Ectodermal cell (in vitro differentiated cells): ENCODE results near the gene TNS3.
A peak's percentile ranks its signal among the peaks of the same experiment; 100 is the strongest.

Experiments used
- H3K27ac ChIP-seq: 2 replicates; pipeline ENCODE4 v1.7.0; 2013; ENCODE audit warnings: mild to moderate bottlenecking, low read depth, low read length; ENCODE audit not compliant: insufficient read depth, poor library complexity, severe bottlenecking
- H3K27me3 ChIP-seq: 2 replicates; pipeline ENCODE4 v1.7.0; 2013; ENCODE audit warnings: mild to moderate bottlenecking, low read length; ENCODE audit not compliant: insufficient read depth, control insufficient read depth, poor library complexity, severe bottlenecking
- H3K36me3 ChIP-seq: one replicate; pipeline ENCODE4 v1.7.0; 2013; ENCODE audit warnings: low read length; ENCODE audit not compliant: control insufficient read depth, insufficient read depth
- H3K4me1 ChIP-seq: one replicate; pipeline ENCODE4 v1.7.0; 2013; ENCODE audit warnings: low read length; ENCODE audit not compliant: control insufficient read depth, insufficient read depth
- H3K4me3 ChIP-seq: 2 replicates; pipeline ENCODE4 v1.7.0; 2013; ENCODE audit warnings: low read depth, low read length, control low read depth; ENCODE audit not compliant: insufficient read depth
- H3K9me3 ChIP-seq: 2 replicates; pipeline ENCODE4 v1.7.0; 2013; ENCODE audit warnings: mild to moderate bottlenecking, low read length, moderate library complexity; ENCODE audit not compliant: control insufficient read depth
- WGBS, 2 experiments: methylation state at CpG; one replicate each; pipeline ENCODE4 v1.1.7; 2013; ENCODE audit warnings: missing lambda C conversion rate in 2 of 2; 5-methylcytosine and 5-hydroxymethylcytosine counted together

The TNS3 gene

DNA sequence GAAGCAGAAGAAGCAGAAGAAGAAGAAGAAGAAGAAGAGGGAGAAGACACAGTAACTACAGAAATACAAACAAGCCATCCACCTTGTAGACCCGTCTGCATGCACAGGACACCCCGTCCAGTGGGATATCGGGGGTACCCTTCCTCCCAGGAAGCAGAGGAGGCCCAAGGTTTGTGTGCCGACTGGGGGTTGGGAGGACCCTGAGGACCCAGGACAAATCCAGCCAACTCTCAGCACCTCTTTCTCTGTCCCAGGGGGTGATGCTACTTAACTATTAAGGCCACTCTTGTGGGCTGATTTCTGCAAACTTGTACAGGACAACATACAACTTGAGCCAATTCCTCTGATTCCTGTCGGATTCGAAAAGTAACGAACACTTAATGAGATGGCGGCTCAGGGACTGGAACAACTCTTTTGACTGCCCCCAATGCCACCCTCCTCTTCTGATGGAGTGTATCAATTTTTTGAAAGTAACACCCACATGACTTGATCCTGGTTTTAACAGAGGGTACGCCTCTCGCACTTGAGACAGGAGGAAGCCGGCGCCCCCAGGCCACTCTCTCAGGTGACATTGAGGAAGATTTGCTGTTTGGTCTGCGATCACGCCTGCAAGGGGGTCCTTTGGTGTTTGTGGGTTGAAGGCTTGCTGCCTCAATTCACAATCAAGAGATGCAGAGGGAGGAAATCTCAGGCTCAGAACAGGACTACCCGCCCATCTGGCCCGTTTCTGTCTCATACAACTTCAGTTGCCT is 192.6 kb downstream of the TNS3 start:
- H3K27ac ChIP-seq = no peak overlapping the region
- H3K9me3 ChIP-seq = no peaks in the 10 kb centered on the region
- H3K4me1 ChIP-seq = no peaks in the 10 kb centered on the region
- peaks cover 12% of the 10 kb centered on the region for H3K36me3 ChIP-seq
- no peak overlapping the region for H3K4me3 ChIP-seq
- H3K27me3 ChIP-seq = no peaks in the 10 kb centered on the region
- 94 to 96% methylated on average over 16 of the region's 16 CpGs for WGBS, 2 experiments

GRCh38 chr7:47387506-47387905 is 194.4 kb downstream of the TNS3 start:
- Histone ChIP-seq H3K36me3 (no peaks in the 10 kb centered on the region), H3K27ac (no peak overlapping the region), H3K4me3 (no peak overlapping the region), H3K9me3 (no peaks in the 10 kb centered on the region), H3K27me3 (no peaks in the 10 kb centered on the region), H3K4me1 (no peaks in the 10 kb centered on the region)
- 94 to 96% methylated on average over 5 of the region's 5 CpGs for WGBS, 2 experiments

GRCh38 chr7:47386273-47386835 is 195.6 kb downstream of the TNS3 start:
- Histone ChIP-seq H3K27me3 (no peaks in the 10 kb centered on the region), H3K4me1 (peaks cover 9% of the 10 kb centered on the region), H3K27ac (no peak overlapping the region), H3K4me3 (no peak overlapping the region), H3K36me3 (no peaks in the 10 kb centered on the region), H3K9me3 (no peaks in the 10 kb centered on the region)
- WGBS, 2 experiments = 95 to 96% methylated on average over 14 of the region's 14 CpGs

DNA sequence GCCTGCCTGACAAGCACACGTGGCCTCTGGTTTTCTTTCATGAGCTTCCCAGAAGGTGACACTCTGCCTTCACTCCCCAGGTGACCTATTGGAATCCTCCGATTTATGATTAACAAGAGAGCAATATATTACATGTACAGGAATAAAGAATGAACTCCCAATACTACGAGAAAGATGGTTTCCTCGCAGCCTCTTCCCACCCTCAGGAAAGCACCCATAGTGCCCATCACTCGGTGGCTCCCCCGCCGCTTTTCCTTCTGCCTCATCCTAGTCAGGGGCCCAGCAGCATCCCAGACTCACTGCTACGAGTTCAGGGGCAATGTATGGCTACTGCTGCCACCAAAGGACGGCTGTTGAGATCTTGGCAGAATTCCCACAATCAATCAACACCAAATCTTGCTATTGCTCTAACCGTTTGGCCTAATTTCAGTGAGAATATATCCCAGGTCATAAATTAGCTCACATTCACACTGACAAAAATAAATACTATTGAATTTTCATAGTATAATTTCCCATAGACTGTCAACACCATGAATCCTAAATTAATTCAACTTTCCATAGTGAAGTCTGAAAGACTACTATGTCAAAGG is 196.3 kb downstream of the TNS3 start:
- Histone ChIP-seq H3K4me3 (no peak overlapping the region), H3K4me1 (peaks cover 16% of the 10 kb centered on the region), H3K9me3 (no peaks in the 10 kb centered on the region), H3K27ac (no peak overlapping the region), H3K36me3 (no peaks in the 10 kb centered on the region), H3K27me3 (no peaks in the 10 kb centered on the region)
- WGBS, 2 experiments = 93 to 98% methylated on average over 9 to 10 of the region's 10 CpGs

DNA sequence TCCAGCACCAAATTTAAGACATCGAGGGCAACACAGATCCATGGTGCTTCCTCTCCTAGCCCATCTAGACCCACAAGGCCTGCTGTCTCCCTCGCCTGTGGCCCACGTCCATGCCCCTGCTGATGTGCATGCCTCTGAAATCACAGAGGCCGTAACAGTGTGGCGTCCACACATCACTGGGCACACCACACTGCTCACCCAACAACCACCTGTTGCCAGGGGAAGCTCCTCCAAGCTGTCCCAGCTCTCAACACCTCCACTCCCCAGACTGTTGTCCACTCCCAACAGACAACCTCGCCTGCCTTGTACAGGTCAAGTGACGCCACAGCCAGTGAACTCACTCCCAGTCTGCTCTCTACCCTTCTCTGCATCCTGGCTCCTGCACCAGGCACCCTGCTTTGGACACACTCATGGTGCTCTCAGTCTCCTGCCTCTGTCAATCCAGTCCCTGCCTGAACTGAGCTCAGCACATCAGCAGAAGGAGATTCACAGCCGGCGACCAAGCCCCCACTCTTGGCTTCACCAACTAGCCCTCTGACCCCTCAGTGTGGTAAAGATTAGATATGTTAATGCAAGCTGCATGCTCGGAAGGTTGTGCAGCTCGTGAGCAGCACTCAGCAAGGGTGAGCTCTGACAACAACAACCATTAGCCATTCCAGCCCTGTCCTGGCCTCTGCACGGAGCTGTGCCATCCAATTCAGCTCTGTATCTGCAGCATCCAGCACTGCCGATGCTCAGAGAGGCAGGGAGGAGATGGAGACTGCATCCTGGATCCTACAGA is 197.0 kb downstream of the TNS3 start:
- Histone ChIP-seq H3K4me1 (peaks cover 23% of the 10 kb centered on the region), H3K4me3 (no peak overlapping the region), H3K27ac (no peak overlapping the region), H3K9me3 (no peaks in the 10 kb centered on the region), H3K36me3 (no peaks in the 10 kb centered on the region), H3K27me3 (no peaks in the 10 kb centered on the region)
- 90 to 94% methylated on average over 13 of the region's 13 CpGs for WGBS, 2 experiments

- H3K36me3 ChIP-seq = no peaks in the 10 kb centered on the region
- no peaks in the 10 kb centered on the region for H3K27me3 ChIP-seq
- WGBS, 2 experiments = 92 to 94% methylated on average over 10 of the region's 10 CpGs
- no peak overlapping the region for H3K4me3 ChIP-seq
- H3K4me1 ChIP-seq = peaks cover 32% of the 10 kb centered on the region
- no peaks in the 10 kb centered on the region for H3K9me3 ChIP-seq
- H3K27ac ChIP-seq = no peak overlapping the region
Observed at GRCh38 chr7:47383696-47384445, 198.0 kb downstream of the TNS3 start.

- 91 to 92% methylated on average over 8 of the region's 8 CpGs for WGBS, 2 experiments
- Histone ChIP-seq H3K4me1 (peaks cover 40% of the 10 kb centered on the region), H3K27me3 (no peaks in the 10 kb centered on the region), H3K27ac (no peak overlapping the region), H3K4me3 (no peak overlapping the region), H3K9me3 (no peaks in the 10 kb centered on the region), H3K36me3 (no peaks in the 10 kb centered on the region)
Observed at GRCh38 chr7:47383072-47383471, 198.8 kb downstream of the TNS3 start.

- Histone ChIP-seq H3K27me3 (no peaks in the 10 kb centered on the region), H3K36me3 (no peaks in the 10 kb centered on the region), H3K27ac (no peak overlapping the region), H3K4me1 (peaks cover 46% of the 10 kb centered on the region), H3K4me3 (no peak overlapping the region), H3K9me3 (no peaks in the 10 kb centered on the region)
- 83 to 85% methylated on average over 5 of the region's 5 CpGs for WGBS, 2 experiments
Observed at GRCh38 chr7:47382200-47382599, 199.7 kb downstream of the TNS3 start.

- Histone ChIP-seq H3K9me3 (no peaks in the 10 kb centered on the region), H3K4me3 (no peak overlapping the region), H3K4me1 (peaks cover 46% of the 10 kb centered on the region), H3K27ac (peak overlapping the region; percentile 84), H3K27me3 (no peaks in the 10 kb centered on the region), H3K36me3 (no peaks in the 10 kb centered on the region)
- 71 to 76% methylated on average over 6 of the region's 6 CpGs for WGBS, 2 experiments
Observed at GRCh38 chr7:47381134-47381495, 200.8 kb downstream of the TNS3 start.
